GM12878 (cell line): Measurements from ENCODE around the gene ARHGAP26. TPM values are rescaled to one million over a fixed set of nuclear protein-coding genes. Genes with fewer than 3 reads are reported as not detected.

Source experiments
- BHLHE40 ChIP-seq, 2 experiments: fragments of 450-650 bp in 1 of 2; IDR thresholded peaks; 2 replicates each; pipeline ENCODE4 v1.6.1; 2011 to 2017; ENCODE audit warnings: low read depth in 2 of 2, borderline replicate concordance in 1 of 2, improper control_type of control experiment in 1 of 2, low read length in 1 of 2, mild to moderate bottlenecking in 1 of 2
- BMI1 ChIP-seq: fragments of 450-650 bp; IDR thresholded peaks from 2 replicates; pipeline ENCODE4 v1.6.1; 2016; ENCODE audit warnings: mild to moderate bottlenecking, moderate library complexity, borderline replicate concordance
- FOS ChIP-seq: IDR thresholded peaks from 3 replicates; pipeline ENCODE4 v1.6.1; 2011; ENCODE audit warnings: borderline replicate concordance; ENCODE audit not compliant: insufficient read length; ENCODE audit errors: extremely low read depth
- GATAD2B ChIP-seq: fragments of 450-650 bp; conservative IDR thresholded peaks from 2 replicates; pipeline ENCODE4 v1.6.1; 2017; ENCODE audit warnings: low read depth, mild to moderate bottlenecking, moderate library complexity
- HDAC6 ChIP-seq: fragments of 200-600 bp; sonication (generic); IDR thresholded peaks from one replicate; pipeline ENCODE4 v1.8.0; 2017; ENCODE audit warnings: antibody characterized with exemption; ENCODE audit not compliant: unreplicated experiment
- MEF2A ChIP-seq: IDR thresholded peaks from 2 replicates; pipeline ENCODE4 v1.6.1; 2011; ENCODE audit warnings: low read depth, mild to moderate bottlenecking, low read length, moderate library complexity; ENCODE audit not compliant: insufficient read depth
- MTA2 ChIP-seq: fragments of 450-650 bp; IDR thresholded peaks from 2 replicates; pipeline ENCODE4 v1.6.1; 2016; ENCODE audit warnings: low read depth, mild to moderate bottlenecking, moderate library complexity
- NFIC ChIP-seq: IDR thresholded peaks from 2 replicates; pipeline ENCODE4 v1.6.1; 2012; ENCODE audit warnings: low read depth, mild to moderate bottlenecking, inconsistent platforms, low read length, moderate library complexity
- RCOR1 ChIP-seq: conservative IDR thresholded peaks from 2 replicates; pipeline ENCODE4 v1.6.1; 2012; ENCODE audit warnings: low read depth, low read length, improper control_type of control experiment
- SREBF2 ChIP-seq: IDR thresholded peaks from 2 replicates; pipeline ENCODE4 v1.6.1; 2012; ENCODE audit warnings: mild to moderate bottlenecking, low read length
- SUPT20H ChIP-seq: IDR thresholded peaks from 2 replicates; pipeline ENCODE4 v1.6.1; 2011; ENCODE audit warnings: low read depth, mild to moderate bottlenecking, low read length, moderate library complexity, borderline replicate concordance; ENCODE audit not compliant: control insufficient read depth
- TCF7 ChIP-seq: IDR thresholded peaks from 2 replicates; pipeline ENCODE4 v1.6.1; 2014; ENCODE audit warnings: antibody characterized with exemption, borderline replicate concordance
- WRNIP1 ChIP-seq: IDR thresholded peaks from 2 replicates; pipeline ENCODE4 v1.6.1; 2011; ENCODE audit warnings: low read depth, low read length, improper control_type of control experiment, borderline replicate concordance
- ZZZ3 ChIP-seq: IDR thresholded peaks from 2 replicates; pipeline ENCODE4 v1.6.1; 2011; ENCODE audit warnings: low read depth; ENCODE audit not compliant: control insufficient read depth, insufficient read length
- polyA plus RNA-seq, 11 experiments: library from polyadenylated mRNA; depleted of rRNA in 4 of 11; unstranded in 6 of 11; stranded (reverse) in 5 of 11; fragments of >200 nt; fragmentation: Nextera tagmentation in 4 of 11; fragmentation: Illumina TruSeq in 1 of 11; extraction: Ambion mirVana in 4 of 11; extraction: Trizol in 1 of 11; gene quantifications; 1 replicate in 1 of 11; 2 replicates in 10 of 11; pipeline versions ENCODE4 v1.2.1 to v1.2.3, GENCODE V29; 2011 to 2016; ENCODE audit warnings: inconsistent platforms in 2 of 11, missing spikeins in 2 of 11, low read depth in 1 of 11
- total RNA-seq, 4 experiments: library from RNA; depleted of rRNA in 3 of 4; stranded (reverse); fragments of >200 nt in 3 of 4; fragmentation: Illumina TruSeq in 1 of 4; extraction: Trizol in 1 of 4; gene quantifications; 2 replicates each; pipeline versions ENCODE4 v1.2.1 to v1.2.3, GENCODE V29; 2013 to 2021
- TF ChIP-seq, protein P1 (sequence below): fragments of 450-650 bp; formaldehyde crosslinking; IDR thresholded peaks from 2 replicates; pipeline ENCODE4 v1.4.0; 2020; ENCODE audit warnings: mild to moderate bottlenecking, moderate library complexity

The ARHGAP26 gene
- total and polyA plus RNA-seq, 10 of the 15 experiments (the other 5 are each of a cell fraction or from before 2014, with no cell fraction given) = 9.4 to 41.5 (median 19.3) TPM

DNA sequence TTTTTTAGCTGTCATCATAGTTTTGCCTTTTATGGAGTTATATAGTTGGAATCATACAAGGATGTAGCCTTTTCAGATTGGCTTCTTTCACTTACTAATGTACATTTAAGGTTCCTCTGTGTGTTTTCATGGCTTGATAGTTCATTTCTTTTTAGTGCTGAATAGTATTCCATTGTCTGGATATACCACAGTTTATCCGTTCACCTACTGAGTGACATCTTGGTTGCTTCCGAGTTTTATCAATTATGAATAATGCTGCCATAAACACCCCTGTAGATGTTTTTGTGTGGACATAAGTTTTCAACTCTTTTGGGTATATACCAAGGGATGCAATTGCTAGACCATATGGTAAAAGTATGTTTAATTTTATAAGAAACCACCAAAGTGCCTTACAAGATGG, 497.0 kb downstream of the ARHGAP26 start (continued):
- TF ChIP-seq, protein P1, sequence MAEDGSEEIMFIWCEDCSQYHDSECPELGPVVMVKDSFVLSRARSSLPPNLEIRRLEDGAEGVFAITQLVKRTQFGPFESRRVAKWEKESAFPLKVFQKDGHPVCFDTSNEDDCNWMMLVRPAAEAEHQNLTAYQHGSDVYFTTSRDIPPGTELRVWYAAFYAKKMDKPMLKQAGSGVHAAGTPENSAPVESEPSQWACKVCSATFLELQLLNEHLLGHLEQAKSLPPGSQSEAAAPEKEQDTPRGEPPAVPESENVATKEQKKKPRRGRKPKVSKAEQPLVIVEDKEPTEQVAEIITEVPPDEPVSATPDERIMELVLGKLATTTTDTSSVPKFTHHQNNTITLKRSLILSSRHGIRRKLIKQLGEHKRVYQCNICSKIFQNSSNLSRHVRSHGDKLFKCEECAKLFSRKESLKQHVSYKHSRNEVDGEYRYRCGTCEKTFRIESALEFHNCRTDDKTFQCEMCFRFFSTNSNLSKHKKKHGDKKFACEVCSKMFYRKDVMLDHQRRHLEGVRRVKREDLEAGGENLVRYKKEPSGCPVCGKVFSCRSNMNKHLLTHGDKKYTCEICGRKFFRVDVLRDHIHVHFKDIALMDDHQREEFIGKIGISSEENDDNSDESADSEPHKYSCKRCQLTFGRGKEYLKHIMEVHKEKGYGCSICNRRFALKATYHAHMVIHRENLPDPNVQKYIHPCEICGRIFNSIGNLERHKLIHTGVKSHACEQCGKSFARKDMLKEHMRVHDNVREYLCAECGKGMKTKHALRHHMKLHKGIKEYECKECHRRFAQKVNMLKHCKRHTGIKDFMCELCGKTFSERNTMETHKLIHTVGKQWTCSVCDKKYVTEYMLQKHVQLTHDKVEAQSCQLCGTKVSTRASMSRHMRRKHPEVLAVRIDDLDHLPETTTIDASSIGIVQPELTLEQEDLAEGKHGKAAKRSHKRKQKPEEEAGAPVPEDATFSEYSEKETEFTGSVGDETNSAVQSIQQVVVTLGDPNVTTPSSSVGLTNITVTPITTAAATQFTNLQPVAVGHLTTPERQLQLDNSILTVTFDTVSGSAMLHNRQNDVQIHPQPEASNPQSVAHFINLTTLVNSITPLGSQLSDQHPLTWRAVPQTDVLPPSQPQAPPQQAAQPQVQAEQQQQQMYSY (CRISPR knock-in tag) = no peak
- TF ChIP-seq BMI1 (no peak), NFIC (no peak), BHLHE40 (IDR thresholded peaks at IDR 0.05; ENCODE audit: borderline replicate concordance in 1 of 2, low read depth in 2 of 2, low read length in 1 of 2) (no peak), MEF2A (no peak), FOS (no peak), SREBF2 (no peak), WRNIP1 (no peak), TCF7 (no peak), HDAC6 (no peak), GATAD2B (no peak), RCOR1 (no peak), SUPT20H (no peak), ZZZ3 (no peak), MTA2 (no peak)
